GM12801 (cell line): ENCODE measurements around the gene SMYD4.

Experiments
- TF ChIP-seq, protein P1 (sequence below): IDR thresholded peaks from one replicate; pipeline ENCODE4 v1.5.1; 2011; ENCODE audit warnings: control low read depth; ENCODE audit not compliant: insufficient read length; ENCODE audit errors: extremely low read depth

SMYD4 gene

DNA sequence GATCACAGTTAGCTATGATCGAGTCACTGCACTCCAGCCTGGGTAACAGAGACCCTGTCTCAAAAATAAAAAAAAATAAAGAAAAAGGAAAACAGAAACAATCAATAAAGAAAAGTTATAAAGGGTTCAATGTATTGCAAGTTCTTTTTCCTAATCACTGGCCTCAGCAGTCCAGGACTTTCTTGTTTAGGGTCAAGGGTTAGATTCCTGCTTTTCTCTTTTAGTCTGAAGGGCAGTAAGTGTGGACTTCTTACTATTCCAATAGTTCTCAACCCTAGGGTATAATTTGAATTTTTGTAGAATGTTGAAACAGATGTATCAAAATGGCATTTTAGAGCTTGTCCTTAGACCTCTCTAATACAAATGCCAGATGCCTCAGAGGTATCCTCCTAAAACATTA, 27.3 kb downstream of the SMYD4 start:
- TF ChIP-seq, protein P1, sequence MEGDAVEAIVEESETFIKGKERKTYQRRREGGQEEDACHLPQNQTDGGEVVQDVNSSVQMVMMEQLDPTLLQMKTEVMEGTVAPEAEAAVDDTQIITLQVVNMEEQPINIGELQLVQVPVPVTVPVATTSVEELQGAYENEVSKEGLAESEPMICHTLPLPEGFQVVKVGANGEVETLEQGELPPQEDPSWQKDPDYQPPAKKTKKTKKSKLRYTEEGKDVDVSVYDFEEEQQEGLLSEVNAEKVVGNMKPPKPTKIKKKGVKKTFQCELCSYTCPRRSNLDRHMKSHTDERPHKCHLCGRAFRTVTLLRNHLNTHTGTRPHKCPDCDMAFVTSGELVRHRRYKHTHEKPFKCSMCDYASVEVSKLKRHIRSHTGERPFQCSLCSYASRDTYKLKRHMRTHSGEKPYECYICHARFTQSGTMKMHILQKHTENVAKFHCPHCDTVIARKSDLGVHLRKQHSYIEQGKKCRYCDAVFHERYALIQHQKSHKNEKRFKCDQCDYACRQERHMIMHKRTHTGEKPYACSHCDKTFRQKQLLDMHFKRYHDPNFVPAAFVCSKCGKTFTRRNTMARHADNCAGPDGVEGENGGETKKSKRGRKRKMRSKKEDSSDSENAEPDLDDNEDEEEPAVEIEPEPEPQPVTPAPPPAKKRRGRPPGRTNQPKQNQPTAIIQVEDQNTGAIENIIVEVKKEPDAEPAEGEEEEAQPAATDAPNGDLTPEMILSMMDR = no peak

DNA sequence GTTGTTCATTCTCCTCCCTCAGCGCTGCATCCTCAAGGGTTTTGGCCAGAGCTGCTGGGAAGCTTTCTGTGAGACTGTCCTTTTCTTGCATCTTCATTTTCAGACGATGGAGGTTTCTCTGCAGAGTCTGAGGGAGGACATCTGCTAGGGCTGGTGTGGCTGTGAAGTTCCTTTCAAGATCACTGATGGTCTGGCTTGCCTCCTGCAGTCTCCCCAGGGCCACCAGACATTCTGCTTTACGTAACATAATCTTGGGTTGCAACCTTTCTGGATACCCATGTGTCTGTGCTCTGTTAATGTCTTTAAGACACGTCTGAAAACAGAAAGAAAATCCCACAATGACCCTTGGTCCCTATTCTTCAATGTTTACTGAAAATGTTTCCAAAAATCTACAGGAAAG, 29.0 kb downstream of the SMYD4 start:
- TF ChIP-seq, protein P1 = no peak

DNA sequence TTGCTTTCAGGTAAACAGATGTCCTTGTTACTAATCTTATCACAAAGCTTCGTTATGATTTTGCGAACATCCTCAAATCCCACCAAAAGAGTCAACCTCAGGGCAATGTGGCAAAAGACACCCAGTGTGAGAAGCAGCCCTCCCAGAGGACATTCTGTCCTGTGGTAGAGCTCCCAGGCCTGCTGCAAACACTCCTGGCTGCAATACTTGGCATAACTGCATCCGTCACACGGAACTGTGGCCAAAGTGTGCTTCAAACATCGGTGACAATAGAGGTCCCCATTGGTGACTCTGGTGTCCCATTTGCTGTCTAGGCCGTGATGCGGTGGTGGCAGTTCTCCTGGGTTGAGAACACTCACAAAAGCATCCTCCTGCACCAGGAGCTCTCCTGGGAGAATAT, 29.5 kb downstream of the SMYD4 start:
- TF ChIP-seq, protein P1 = no peak

DNA sequence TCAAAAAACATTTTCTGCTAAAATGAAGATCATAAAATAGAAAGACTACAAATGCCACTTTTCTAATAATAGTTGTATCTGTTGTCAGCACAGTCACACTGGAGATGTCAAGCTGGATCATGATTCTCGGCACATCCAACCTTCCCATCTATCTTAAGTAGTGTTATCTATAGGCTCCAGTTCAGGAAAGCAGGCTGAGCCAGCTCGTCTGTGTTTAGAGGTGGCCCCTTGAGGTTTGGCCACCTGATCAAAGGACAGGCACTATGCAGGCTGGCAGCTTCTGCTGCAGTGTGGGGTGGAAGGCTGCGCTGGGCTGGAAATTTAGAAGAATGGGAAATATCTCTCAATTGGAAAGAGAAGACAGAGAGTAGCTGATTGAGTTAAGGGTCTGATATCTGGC, 32.4 kb downstream of the SMYD4 start:
- TF ChIP-seq, protein P1 = no peak

DNA sequence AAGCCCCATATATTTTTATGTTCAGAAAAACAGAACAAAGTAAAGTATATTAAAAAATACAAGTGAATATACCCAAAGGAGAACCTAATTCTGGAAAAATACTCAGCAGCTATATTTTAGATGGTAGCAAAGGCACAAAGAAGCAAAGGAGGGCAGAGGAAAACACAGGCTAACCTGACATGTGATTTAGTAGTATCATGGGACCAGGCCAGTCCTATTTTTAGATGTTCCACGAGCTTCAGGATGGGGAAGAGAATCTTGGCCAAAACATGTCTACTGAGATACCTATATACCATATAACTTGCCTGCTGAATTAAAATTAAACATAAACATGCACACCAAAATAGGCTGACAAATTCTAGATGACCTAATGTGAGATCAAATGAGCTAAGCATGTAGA, 32.9 kb downstream of the SMYD4 start:
- TF ChIP-seq, protein P1 = no peak

DNA sequence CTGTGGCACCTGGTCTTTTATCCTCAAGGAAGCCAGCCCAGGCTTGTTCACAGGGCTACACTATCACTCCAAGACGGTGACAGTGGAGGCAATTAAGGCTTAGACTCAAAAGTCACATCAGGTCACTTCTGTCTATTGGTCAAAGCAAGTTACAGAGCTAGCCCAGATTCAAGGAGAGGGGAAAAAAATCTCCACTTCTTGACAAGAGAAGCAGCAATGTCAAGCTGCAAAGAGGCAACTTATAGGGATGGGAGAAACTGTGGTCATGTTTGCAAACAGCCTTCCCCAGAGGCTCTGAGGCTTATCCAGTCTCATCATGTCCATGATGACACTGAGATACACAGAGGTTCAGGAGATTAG, 36.3 kb downstream of the SMYD4 start:
- TF ChIP-seq, protein P1 = no peak

DNA sequence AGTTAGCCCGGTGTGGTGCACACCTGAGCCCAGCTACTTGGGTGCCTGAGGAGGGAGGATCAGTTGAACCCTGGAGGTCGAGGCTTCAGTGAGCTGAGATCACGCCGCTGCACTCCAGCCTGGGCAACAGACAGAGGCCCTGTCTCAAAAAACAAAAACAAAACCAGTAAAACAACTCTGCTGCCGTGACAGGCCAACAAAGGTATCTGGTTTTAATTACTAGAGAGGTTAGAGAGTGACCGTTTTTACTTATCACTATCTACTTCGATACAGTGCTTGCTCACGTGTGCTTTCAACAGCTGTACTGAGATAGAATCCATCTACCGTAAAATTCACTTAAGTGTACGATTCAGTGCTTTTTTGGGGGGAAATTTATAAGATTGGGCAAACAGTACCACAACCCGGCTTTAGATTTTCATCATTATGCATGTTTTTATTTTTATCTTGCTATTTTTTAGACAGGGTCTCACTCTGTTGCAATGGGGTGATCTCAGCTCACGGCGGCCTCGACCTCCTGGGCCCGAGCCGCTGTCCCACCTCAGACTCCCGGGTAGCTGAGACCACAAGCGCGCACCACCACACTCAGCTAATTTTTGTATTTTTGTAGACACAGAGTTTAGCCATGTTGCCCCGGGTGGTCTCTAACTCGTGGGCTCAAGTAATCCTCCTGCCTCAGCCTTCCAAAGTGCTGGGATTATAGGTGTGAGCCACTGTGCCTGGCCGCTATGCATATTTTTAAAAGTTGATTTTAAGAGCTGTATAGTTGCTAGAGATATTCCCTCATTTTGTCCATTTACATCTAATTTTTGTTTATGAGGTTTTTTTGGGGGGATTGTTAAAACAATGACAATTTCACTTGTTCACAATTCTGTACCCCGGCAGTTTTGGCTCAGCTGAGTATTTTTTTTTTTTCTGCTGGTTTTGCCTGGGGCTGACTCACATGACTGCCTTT, 36.9 kb downstream of the SMYD4 start:
- TF ChIP-seq, protein P1 = no peak
